Measurements from ENCODE around the gene SLC6A5.

The SLC6A5 gene

DNA sequence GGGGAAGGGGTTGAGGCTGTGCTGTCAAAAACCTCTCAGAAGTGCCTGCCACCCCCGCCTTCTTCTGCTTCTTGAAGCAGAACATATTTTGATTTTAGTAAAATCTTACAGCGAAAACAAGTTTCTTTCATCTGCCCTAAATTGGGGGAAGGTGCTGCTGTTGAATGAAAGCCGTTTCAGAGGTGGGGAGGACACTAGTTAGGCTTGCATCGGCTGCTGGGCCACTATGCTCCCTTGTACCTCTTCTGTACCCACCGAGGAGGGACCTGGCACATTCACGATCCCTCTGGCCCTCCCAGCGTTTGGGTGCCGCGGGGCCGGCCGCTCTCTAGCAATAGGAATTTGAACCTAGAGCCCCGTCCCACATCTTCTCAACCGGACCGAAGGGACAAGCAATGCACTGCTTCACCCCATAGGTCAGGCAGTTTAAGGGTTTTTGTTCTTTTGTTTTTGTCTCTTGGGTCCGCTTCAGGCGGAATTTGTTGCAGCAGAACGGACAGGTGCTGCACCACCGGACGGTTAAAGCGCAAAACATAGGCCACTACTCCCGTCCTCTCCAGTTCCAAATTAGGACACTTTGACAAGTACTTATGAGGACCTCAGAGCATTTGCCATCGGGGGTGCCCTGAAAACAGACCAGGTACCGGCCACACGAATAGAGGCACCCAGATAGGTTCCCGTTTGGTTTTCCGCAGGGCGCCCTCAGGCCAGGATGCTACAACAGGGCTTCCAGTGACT lies 5.6 kb downstream of the SLC6A5 start:
- Histone ChIP-seq H3K4me1 (ENCODE audit: insufficient read depth, low read length, severe bottlenecking) (no peaks in the 10 kb centered on the region), H2AFZ (ENCODE audit: low read length) (no peak overlapping the region), H3F3A (ENCODE audit: insufficient read depth, low read length) (no peaks in the 10 kb centered on the region), H3K79me2 (ENCODE audit: insufficient read depth, low read length) (no peaks in the 10 kb centered on the region), H3K4me3 (ENCODE audit: low read depth, low read length, poor library complexity, severe bottlenecking) (no peak overlapping the region), H3K36me3 (ENCODE audit: insufficient read depth, low read length) (no peaks in the 10 kb centered on the region), H3K27ac (ENCODE audit: low read depth, low read length, poor library complexity, severe bottlenecking) (no peak overlapping the region), H3K27me3 (ENCODE audit: insufficient read depth, low read length) (no peaks in the 10 kb centered on the region), H3K9ac (ENCODE audit: low read length) (no peak overlapping the region), H3K9me3 (ENCODE audit: low read length) (no peaks in the 10 kb centered on the region), H3K9me2 (ENCODE audit: low read depth, low read length) (no peaks in the 10 kb centered on the region), H3K4me2 (ENCODE audit: low read length) (no peak overlapping the region), H4K20me1 (ENCODE audit: insufficient read depth, low read length) (no peaks in the 10 kb centered on the region)
- TF ChIP-seq EZH2 (IDR thresholded peaks at IDR 0.05; ENCODE audit: borderline replicate concordance, low read length): no peak
- TF ChIP-seq, protein P1, sequence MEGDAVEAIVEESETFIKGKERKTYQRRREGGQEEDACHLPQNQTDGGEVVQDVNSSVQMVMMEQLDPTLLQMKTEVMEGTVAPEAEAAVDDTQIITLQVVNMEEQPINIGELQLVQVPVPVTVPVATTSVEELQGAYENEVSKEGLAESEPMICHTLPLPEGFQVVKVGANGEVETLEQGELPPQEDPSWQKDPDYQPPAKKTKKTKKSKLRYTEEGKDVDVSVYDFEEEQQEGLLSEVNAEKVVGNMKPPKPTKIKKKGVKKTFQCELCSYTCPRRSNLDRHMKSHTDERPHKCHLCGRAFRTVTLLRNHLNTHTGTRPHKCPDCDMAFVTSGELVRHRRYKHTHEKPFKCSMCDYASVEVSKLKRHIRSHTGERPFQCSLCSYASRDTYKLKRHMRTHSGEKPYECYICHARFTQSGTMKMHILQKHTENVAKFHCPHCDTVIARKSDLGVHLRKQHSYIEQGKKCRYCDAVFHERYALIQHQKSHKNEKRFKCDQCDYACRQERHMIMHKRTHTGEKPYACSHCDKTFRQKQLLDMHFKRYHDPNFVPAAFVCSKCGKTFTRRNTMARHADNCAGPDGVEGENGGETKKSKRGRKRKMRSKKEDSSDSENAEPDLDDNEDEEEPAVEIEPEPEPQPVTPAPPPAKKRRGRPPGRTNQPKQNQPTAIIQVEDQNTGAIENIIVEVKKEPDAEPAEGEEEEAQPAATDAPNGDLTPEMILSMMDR (IDR thresholded peaks at IDR 0.05; ENCODE audit: low read length): no peak

DNA sequence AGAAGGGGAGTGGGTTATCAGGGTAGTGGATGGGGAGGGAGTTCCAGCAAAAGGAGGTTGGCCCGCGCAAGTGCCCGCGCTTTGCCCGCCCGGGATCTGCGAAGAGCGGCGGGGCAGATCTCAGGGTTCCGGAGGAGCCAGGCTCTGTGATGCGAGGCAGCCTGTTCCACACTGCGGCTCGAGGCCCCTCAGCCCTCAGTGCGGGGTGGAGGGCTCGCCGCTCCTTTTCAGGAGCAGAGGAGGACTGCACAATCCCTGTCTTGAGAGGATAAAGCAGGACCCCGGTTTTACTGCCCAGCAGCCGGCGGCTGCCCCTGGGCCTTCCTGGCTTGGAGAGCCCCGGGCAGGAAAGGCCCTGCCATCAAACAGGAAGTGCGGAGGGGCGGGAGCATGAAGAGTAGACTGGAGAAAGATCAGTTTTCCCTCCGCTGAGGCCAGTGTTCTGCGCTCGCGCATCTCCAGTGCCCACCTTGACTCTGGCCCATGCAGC lies 6.2 kb downstream of the SLC6A5 start:
- 0 out of 2 replicates have a peak, but pooled peaks cover under 1% of the 10 kb centered on the region for H3K27me3 ChIP-seq (ENCODE audit: insufficient read depth, low read length)
- no peaks in the 10 kb centered on the region for H3F3A ChIP-seq (ENCODE audit: insufficient read depth, low read length)
- TF ChIP-seq EZH2 (IDR thresholded peaks at IDR 0.05; ENCODE audit: borderline replicate concordance, low read length): no peak
- TF ChIP-seq, protein P1 (IDR thresholded peaks at IDR 0.05; ENCODE audit: low read length): no peak

DNA sequence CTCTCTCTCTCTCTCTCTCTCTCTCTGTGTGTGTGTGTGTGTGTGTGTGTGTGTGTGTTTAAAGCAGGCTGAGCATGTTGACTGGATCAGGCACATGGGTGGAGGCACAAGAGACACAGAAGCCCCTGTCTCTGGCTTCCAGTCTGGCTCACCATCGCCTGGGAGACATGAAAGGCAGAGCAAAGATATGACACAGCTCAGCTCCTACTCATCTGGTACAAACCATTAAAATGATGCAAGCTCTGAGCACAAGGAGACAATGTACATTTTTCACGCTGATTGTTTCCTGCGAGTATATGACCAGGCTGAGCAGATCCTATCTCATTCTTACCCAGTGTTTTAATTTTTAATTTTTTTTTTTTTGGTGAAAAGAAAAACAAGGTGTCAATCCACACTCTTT lies 9.5 kb downstream of the SLC6A5 start:
- H3K4me3 ChIP-seq (ENCODE audit: low read depth, low read length, poor library complexity, severe bottlenecking): no peak overlapping the region

More for the DNA sequence above, 6.2 kb downstream of the SLC6A5 start:
- H3K4me3 ChIP-seq (ENCODE audit: low read depth, low read length, poor library complexity, severe bottlenecking): no peak overlapping the region
- no peaks in the 10 kb centered on the region for H3K9me2 ChIP-seq (ENCODE audit: low read depth, low read length)
- H3K9ac ChIP-seq (ENCODE audit: low read length): no peak overlapping the region
- H4K20me1 ChIP-seq (ENCODE audit: insufficient read depth, low read length): no peaks in the 10 kb centered on the region
- no peaks in the 10 kb centered on the region for H3K36me3 ChIP-seq (ENCODE audit: insufficient read depth, low read length)
- no peaks in the 10 kb centered on the region for H3K4me1 ChIP-seq (ENCODE audit: insufficient read depth, low read length, severe bottlenecking)
- no peaks in the 10 kb centered on the region for H3K79me2 ChIP-seq (ENCODE audit: insufficient read depth, low read length)
- H2AFZ ChIP-seq (ENCODE audit: low read length): no peak overlapping the region
- H3K9me3 ChIP-seq (ENCODE audit: low read length): no peaks in the 10 kb centered on the region
- H3K4me2 ChIP-seq (ENCODE audit: low read length): no peak overlapping the region
- no peak overlapping the region for H3K27ac ChIP-seq (ENCODE audit: low read depth, low read length, poor library complexity, severe bottlenecking)

More for the DNA sequence above, 9.5 kb downstream of the SLC6A5 start:
- H3K9ac ChIP-seq (ENCODE audit: low read length): no peak overlapping the region
- no peak overlapping the region for H2AFZ ChIP-seq (ENCODE audit: low read length)
- no peaks in the 10 kb centered on the region for H3F3A ChIP-seq (ENCODE audit: insufficient read depth, low read length)
- no peaks in the 10 kb centered on the region for H3K9me3 ChIP-seq (ENCODE audit: low read length)
- no peak overlapping the region for H3K27ac ChIP-seq (ENCODE audit: low read depth, low read length, poor library complexity, severe bottlenecking)
- no peaks in the 10 kb centered on the region for H3K36me3 ChIP-seq (ENCODE audit: insufficient read depth, low read length)
- no peaks in the 10 kb centered on the region for H4K20me1 ChIP-seq (ENCODE audit: insufficient read depth, low read length)
- 0 out of 2 replicates have a peak, but pooled peaks cover 3% of the 10 kb centered on the region for H3K27me3 ChIP-seq (ENCODE audit: insufficient read depth, low read length)
- H3K4me2 ChIP-seq (ENCODE audit: low read length): no peak overlapping the region
- H3K9me2 ChIP-seq (ENCODE audit: low read depth, low read length): no peaks in the 10 kb centered on the region
- TF ChIP-seq EZH2 (IDR thresholded peaks at IDR 0.05; ENCODE audit: borderline replicate concordance, low read length): no peak
- TF ChIP-seq, protein P1 (IDR thresholded peaks at IDR 0.05; ENCODE audit: low read length): no peak
- no peaks in the 10 kb centered on the region for H3K79me2 ChIP-seq (ENCODE audit: insufficient read depth, low read length)
- H3K4me1 ChIP-seq (ENCODE audit: insufficient read depth, low read length, severe bottlenecking): no peaks in the 10 kb centered on the region

Measured in OCI-LY1 (cell line).